ENCODE data around the gene TEF.

DNA sequence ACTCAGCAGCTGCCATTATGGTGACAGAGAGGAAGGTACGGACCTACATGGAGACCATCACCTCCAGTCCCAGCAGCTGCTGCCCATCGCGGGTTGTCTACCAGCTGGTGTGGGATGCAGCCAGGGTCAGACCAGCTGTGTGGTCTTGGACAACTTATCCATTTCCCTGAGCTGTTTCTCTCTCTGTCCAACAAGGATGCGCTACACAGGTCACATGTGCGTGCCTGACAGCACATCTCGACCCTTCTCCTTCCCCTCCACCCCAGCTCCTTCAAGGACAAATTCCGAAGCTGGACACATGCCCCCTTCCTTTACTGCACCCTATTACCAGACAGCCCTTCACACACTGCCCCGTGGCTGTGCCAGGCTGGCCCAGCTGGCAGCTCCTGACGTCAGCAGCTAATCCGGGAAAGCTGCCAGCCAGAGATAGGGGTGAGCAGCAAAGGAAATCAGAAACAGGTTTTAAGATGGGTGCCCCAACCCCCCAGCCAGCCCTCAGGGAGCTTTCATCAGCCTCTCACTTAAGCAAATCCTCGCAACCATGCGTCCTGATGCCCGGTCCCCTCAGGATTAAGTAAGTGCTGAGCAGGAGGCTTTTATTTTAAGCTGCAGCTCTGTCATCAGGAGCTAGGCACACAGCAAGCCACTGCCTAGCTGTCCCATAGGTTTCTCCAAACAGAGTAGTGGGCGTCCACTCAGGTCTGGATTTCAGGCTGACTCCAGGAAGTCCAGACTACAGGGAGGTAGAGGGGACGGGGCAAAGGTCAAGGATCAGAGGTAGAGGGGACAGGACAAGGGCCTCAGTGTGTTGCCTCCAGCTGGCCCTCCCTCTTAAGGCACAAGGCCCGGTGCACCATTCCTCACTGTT is 20.3 kb downstream of the TEF start:
- TF ChIP-seq, protein P1, sequence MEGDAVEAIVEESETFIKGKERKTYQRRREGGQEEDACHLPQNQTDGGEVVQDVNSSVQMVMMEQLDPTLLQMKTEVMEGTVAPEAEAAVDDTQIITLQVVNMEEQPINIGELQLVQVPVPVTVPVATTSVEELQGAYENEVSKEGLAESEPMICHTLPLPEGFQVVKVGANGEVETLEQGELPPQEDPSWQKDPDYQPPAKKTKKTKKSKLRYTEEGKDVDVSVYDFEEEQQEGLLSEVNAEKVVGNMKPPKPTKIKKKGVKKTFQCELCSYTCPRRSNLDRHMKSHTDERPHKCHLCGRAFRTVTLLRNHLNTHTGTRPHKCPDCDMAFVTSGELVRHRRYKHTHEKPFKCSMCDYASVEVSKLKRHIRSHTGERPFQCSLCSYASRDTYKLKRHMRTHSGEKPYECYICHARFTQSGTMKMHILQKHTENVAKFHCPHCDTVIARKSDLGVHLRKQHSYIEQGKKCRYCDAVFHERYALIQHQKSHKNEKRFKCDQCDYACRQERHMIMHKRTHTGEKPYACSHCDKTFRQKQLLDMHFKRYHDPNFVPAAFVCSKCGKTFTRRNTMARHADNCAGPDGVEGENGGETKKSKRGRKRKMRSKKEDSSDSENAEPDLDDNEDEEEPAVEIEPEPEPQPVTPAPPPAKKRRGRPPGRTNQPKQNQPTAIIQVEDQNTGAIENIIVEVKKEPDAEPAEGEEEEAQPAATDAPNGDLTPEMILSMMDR (IDR thresholded peaks at IDR 0.05): no peak
- TF ChIP-seq EP300 (IDR thresholded peaks at IDR 0.05; ENCODE audit: low read depth): no peak
- peak; percentile 37 to 66 (median 60) for TF ChIP-seq POLR2AphosphoS5 (IDR thresholded peaks at IDR 0.05)
